Retinal pigment epithelial cell (primary cell): ENCODE results near the gene TMEM63A.

Experiments used
- DNase-seq: peaks from one replicate; pipeline ENCODE4 v3.0.0-alpha.2; 2010; ENCODE audit warnings: low read depth
- H3K4me3 ChIP-seq: 2 replicates; pipeline ENCODE4 v1.5.1; 2011; ENCODE audit warnings: mild to moderate bottlenecking, low read length, control low read depth, moderate library complexity
- TF ChIP-seq, protein P1 (sequence below): conservative IDR thresholded peaks from 2 replicates; pipeline ENCODE4 v1.5.1; 2011; ENCODE audit warnings: low read depth, low read length, control low read depth, inconsistent platforms

Gene TMEM63A

GRCh38 chr1:225857256-225857655, 24.9 kb downstream of the TMEM63A start:
- DNase-seq: no peak
- TF ChIP-seq, protein P1, sequence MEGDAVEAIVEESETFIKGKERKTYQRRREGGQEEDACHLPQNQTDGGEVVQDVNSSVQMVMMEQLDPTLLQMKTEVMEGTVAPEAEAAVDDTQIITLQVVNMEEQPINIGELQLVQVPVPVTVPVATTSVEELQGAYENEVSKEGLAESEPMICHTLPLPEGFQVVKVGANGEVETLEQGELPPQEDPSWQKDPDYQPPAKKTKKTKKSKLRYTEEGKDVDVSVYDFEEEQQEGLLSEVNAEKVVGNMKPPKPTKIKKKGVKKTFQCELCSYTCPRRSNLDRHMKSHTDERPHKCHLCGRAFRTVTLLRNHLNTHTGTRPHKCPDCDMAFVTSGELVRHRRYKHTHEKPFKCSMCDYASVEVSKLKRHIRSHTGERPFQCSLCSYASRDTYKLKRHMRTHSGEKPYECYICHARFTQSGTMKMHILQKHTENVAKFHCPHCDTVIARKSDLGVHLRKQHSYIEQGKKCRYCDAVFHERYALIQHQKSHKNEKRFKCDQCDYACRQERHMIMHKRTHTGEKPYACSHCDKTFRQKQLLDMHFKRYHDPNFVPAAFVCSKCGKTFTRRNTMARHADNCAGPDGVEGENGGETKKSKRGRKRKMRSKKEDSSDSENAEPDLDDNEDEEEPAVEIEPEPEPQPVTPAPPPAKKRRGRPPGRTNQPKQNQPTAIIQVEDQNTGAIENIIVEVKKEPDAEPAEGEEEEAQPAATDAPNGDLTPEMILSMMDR: no peak
- no peak overlapping the region for H3K4me3 ChIP-seq

- DNase-seq: no peak
- TF ChIP-seq, protein P1: no peak
Observed at GRCh38 chr1:225855503-225856300, 26.5 kb downstream of the TMEM63A start.

DNA sequence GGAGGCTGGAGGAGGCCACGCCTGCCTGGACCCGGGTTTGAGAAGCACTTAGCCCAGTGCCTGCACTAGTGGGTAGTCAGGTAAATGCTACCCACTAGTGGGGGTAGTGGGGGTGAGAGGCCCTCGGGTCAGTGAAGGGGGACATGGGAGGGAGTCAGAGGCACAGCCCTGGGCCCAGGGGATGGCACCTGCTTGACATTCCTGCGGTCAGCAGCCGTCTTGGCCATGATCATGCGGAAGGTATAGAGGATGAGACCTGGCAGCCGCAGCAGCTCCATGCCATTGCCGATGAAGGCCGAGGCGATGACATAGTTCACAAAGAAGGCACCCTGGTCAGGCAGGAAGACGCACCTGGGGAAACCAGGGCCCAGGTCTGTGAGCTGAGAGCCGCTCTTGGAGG, 28.7 kb downstream of the TMEM63A start:
- no peak overlapping the region for H3K4me3 ChIP-seq
- TF ChIP-seq, protein P1: no peak
- no peak for DNase-seq

More at GRCh38 chr1:225855503-225856300, 26.5 kb downstream of the TMEM63A start:
- H3K4me3 ChIP-seq: no peak overlapping the region

DNA sequence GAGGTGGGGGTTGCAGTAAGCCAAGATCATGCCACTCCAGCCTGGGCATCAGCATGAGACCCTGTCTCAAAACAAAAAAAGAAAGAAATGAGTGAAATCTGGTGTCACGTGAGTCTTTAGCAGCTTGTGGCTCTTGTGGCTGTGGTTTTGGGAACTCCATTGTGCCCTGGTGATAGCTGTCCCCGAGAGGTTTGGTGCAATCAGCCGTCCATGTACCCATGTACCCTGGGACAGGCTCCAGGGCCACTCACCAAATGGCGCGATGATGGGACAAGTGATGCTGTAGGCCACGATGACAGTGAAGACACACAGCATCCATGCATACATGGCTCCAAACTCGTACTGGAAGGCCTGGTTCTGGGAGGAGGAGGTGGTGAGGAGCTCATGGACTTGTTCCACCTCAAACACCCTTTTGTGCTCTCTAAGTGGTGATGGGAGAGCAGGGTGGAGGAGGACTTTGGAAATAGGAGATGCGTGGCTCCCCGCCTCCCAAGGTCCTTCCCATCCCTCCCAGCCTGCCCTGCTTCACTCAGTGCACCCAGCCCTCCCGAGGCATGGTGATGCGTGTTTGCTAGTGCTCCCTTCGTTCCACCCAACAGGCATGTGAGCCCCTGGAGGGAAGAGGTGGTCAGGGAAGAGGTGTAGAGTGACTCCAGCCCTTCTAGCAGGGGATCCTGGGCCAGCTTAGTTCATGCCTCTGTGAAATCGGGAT, 29.6 kb downstream of the TMEM63A start:
- no peak overlapping the region for H3K4me3 ChIP-seq
- TF ChIP-seq, protein P1: no peak
- DNase-seq: no peak

DNA sequence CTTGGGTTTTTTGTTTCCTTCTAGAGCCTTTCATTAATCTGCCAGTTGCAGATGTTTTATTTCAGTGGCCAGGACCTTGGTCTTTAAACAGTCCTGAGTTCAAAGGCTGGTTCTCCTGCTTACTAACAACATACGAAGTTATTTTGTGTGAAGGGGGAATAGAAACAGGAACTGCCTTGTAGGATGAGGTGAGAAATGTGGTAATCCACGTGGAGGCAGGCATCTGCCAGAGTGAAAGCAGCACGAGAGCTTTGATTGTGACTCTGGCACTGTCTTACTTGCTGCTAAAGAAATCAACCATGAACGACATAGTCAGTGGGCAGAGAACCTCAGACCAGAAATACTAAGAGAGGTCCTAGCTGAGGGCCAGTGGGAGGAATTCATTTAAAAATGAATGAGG, 30.4 kb downstream of the TMEM63A start:
- TF ChIP-seq, protein P1: no peak
- H3K4me3 ChIP-seq: no peak overlapping the region
- no peak for DNase-seq

DNA sequence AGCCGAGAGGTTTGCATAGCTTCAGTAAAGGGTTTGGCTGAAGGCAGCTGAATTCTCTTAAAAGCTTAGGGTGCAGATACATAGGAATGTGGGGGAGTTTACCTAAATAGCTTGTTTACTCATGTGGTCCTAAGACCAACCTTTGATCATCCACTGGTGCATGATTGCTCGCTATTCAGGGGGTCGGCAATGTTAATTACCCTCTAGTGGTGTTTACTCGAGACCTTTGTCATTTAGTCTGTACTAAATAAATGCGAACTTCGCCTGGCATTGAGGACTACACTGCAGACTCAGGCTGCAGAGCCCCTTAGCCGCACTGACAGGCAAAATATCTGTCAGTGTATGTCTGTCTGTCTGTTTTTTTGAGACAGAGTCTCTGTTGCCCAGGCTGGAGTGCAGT, 31.8 kb downstream of the TMEM63A start:
- no peak overlapping the region for H3K4me3 ChIP-seq
- TF ChIP-seq, protein P1: no peak
- DNase-seq: no peak
